NCI-H82 treated with DMSO at 0.1 percent for 48 hours (cell line): ENCODE data around the gene RUNX3.

Experiments
- DNase-seq: peaks from one replicate; lab custom pipeline; 2025; ENCODE audit not compliant: unreplicated experiment; lab: John Stamatoyannopoulos, UW

RUNX3 gene

GRCh38 chr1:24929398-24930259 is 447 bp downstream of the RUNX3 start:
- no peak for DNase-seq

- DNase-seq = no peak
Observed at GRCh38 chr1:24928689-24929397, 1.2 kb downstream of the RUNX3 start.

GRCh38 chr1:24927988-24928688 is 1.9 kb downstream of the RUNX3 start:
- peak; percentile 22 for DNase-seq

- no peak for DNase-seq
Observed at GRCh38 chr1:24927473-24927872, 2.6 kb downstream of the RUNX3 start.

- no peak for DNase-seq
Observed at GRCh38 chr1:24926563-24927249, 3.4 kb downstream of the RUNX3 start.

- no peak for DNase-seq
Observed at GRCh38 chr1:24925963-24926362, 4.1 kb downstream of the RUNX3 start.

- DNase-seq = no peak
Observed at GRCh38 chr1:24925082-24925779, 4.8 kb downstream of the RUNX3 start.

- DNase-seq = no peak
Observed at GRCh38 chr1:24923485-24924113, 6.5 kb downstream of the RUNX3 start.

- no peak for DNase-seq
Observed at GRCh38 chr1:24921938-24922662, 8.0 kb downstream of the RUNX3 start.

GRCh38 chr1:24921412-24921811 is 8.7 kb downstream of the RUNX3 start:
- DNase-seq = no peak

- no peak for DNase-seq
Observed at GRCh38 chr1:24920533-24920925, 9.5 kb downstream of the RUNX3 start.

GRCh38 chr1:24919791-24920532 is 10.1 kb downstream of the RUNX3 start:
- no peak for DNase-seq

- no peak for DNase-seq
Observed at GRCh38 chr1:24918995-24919605, 11.0 kb downstream of the RUNX3 start.

- no peak for DNase-seq
Observed at GRCh38 chr1:24918370-24918769, 11.7 kb downstream of the RUNX3 start.

GRCh38 chr1:24917327-24918074 is 12.6 kb downstream of the RUNX3 start:
- no peak for DNase-seq

- DNase-seq = no peak
Observed at GRCh38 chr1:24915816-24916602, 14.1 kb downstream of the RUNX3 start.
